Ishikawa (cell line): Measurements from ENCODE around the gene LDLRAP1.

Source experiments
- CEBPB ChIP-seq: IDR thresholded peaks from 2 replicates; pipeline ENCODE4 v1.6.1; 2012
- CREB1 ChIP-seq: IDR thresholded peaks from 2 replicates; pipeline ENCODE4 v1.6.1; 2012; ENCODE audit warnings: low read depth
- EGR1 ChIP-seq: IDR thresholded peaks from 2 replicates; pipeline ENCODE4 v1.6.1; 2012
- EP300 ChIP-seq: IDR thresholded peaks from 2 replicates; pipeline ENCODE4 v1.6.1; 2012; ENCODE audit warnings: borderline replicate concordance
- FOXM1 ChIP-seq: IDR thresholded peaks from 2 replicates; pipeline ENCODE4 v1.6.1; 2012; ENCODE audit warnings: low read depth, borderline replicate concordance
- NFIC ChIP-seq: IDR thresholded peaks from 2 replicates; pipeline ENCODE4 v1.6.1; 2012
- RAD21 ChIP-seq: IDR thresholded peaks from 2 replicates; pipeline ENCODE4 v1.6.1; 2012; ENCODE audit warnings: low read depth
- TAF1 ChIP-seq: IDR thresholded peaks from 2 replicates; pipeline ENCODE4 v1.6.1; 2012; ENCODE audit warnings: low read depth, mild to moderate bottlenecking
- TCF12 ChIP-seq: IDR thresholded peaks from 2 replicates; pipeline ENCODE4 v1.6.1; 2012; ENCODE audit warnings: low read depth
- TEAD4 ChIP-seq: IDR thresholded peaks from 2 replicates; pipeline ENCODE4 v1.6.1; 2012
- YY1 ChIP-seq: IDR thresholded peaks from 2 replicates; pipeline ENCODE4 v1.6.1; 2012; ENCODE audit warnings: low read depth
- ZBTB7A ChIP-seq: IDR thresholded peaks from 2 replicates; pipeline ENCODE4 v1.6.1; 2012; ENCODE audit warnings: low read depth
- TF ChIP-seq, protein P1 (sequence below): IDR thresholded peaks from 2 replicates; pipeline ENCODE4 v1.6.1; 2012
- TF ChIP-seq, protein P2 (sequence below): IDR thresholded peaks from 2 replicates; pipeline ENCODE4 v1.6.1; 2012
- TF ChIP-seq, protein P3 (sequence below): IDR thresholded peaks from 2 replicates; pipeline ENCODE4 v1.6.1; 2012; ENCODE audit warnings: low read depth, mild to moderate bottlenecking

The LDLRAP1 gene

DNA sequence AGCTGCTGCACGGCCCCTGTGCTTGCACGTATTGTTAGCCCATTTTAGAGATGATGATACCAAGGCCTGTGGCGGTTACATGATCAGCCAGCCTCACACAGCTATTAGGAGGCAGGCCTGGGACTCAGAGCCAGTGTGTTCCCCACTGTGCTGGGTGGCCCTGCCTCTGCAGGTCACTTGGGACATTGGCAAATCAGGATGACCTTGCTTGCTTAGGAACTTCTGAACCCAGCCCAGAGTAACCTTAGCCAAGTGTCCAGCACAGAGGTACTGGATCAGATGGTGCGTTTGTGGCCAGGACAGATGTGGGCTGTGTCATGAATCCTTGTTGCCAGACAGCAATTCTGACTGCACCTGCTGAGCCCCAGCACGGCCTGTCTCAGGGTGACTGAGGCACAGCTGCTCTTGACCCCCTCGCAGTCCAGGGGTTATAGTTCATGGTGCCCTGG, 28.1 kb downstream of the LDLRAP1 start:
- no peak for TF ChIP-seq RAD21
- TF ChIP-seq CEBPB: no peak
- TF ChIP-seq TAF1: no peak
- no peak for TF ChIP-seq ZBTB7A
- no peak for TF ChIP-seq EP300
- TF ChIP-seq NFIC: no peak
- no peak for TF ChIP-seq EGR1
- no peak for TF ChIP-seq CREB1
- TF ChIP-seq, protein P1, sequence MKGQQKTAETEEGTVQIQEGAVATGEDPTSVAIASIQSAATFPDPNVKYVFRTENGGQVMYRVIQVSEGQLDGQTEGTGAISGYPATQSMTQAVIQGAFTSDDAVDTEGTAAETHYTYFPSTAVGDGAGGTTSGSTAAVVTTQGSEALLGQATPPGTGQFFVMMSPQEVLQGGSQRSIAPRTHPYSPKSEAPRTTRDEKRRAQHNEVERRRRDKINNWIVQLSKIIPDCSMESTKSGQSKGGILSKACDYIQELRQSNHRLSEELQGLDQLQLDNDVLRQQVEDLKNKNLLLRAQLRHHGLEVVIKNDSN: no peak
- no peak for TF ChIP-seq TEAD4
- TF ChIP-seq, protein P2, sequence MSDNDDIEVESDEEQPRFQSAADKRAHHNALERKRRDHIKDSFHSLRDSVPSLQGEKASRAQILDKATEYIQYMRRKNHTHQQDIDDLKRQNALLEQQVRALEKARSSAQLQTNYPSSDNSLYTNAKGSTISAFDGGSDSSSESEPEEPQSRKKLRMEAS: no peak

DNA sequence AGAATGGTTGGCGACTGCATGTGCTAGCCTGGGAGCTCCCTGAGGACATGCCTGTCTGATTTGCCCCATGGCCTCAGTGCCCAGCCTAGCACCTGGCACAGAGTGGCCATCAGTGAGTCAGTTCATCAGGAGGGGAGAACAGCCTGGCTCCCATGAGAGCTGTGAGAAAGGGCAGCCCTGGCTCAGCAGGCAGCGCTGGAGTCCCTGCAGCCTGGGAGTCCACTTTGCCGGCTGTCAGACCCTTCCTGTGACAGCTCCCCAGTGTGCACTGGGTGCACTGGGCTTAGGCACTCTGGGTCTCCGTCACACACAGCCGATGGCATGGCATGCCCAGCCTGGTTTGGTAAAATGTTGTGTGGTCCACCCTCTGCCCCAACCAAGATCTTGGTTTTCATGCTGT, 28.7 kb downstream of the LDLRAP1 start:
- TF ChIP-seq FOXM1: no peak
- TF ChIP-seq TEAD4: no peak
- no peak for TF ChIP-seq CREB1
- TF ChIP-seq ZBTB7A: no peak
- no peak for TF ChIP-seq EP300
- TF ChIP-seq TCF12: no peak
- no peak for TF ChIP-seq TAF1
- TF ChIP-seq, protein P2: no peak
- TF ChIP-seq EGR1: no peak
- no peak for TF ChIP-seq RAD21
- TF ChIP-seq, protein P1: no peak
- TF ChIP-seq, protein P3, sequence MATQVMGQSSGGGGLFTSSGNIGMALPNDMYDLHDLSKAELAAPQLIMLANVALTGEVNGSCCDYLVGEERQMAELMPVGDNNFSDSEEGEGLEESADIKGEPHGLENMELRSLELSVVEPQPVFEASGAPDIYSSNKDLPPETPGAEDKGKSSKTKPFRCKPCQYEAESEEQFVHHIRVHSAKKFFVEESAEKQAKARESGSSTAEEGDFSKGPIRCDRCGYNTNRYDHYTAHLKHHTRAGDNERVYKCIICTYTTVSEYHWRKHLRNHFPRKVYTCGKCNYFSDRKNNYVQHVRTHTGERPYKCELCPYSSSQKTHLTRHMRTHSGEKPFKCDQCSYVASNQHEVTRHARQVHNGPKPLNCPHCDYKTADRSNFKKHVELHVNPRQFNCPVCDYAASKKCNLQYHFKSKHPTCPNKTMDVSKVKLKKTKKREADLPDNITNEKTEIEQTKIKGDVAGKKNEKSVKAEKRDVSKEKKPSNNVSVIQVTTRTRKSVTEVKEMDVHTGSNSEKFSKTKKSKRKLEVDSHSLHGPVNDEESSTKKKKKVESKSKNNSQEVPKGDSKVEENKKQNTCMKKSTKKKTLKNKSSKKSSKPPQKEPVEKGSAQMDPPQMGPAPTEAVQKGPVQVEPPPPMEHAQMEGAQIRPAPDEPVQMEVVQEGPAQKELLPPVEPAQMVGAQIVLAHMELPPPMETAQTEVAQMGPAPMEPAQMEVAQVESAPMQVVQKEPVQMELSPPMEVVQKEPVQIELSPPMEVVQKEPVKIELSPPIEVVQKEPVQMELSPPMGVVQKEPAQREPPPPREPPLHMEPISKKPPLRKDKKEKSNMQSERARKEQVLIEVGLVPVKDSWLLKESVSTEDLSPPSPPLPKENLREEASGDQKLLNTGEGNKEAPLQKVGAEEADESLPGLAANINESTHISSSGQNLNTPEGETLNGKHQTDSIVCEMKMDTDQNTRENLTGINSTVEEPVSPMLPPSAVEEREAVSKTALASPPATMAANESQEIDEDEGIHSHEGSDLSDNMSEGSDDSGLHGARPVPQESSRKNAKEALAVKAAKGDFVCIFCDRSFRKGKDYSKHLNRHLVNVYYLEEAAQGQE: no peak
- no peak for TF ChIP-seq NFIC
- no peak for TF ChIP-seq YY1

DNA sequence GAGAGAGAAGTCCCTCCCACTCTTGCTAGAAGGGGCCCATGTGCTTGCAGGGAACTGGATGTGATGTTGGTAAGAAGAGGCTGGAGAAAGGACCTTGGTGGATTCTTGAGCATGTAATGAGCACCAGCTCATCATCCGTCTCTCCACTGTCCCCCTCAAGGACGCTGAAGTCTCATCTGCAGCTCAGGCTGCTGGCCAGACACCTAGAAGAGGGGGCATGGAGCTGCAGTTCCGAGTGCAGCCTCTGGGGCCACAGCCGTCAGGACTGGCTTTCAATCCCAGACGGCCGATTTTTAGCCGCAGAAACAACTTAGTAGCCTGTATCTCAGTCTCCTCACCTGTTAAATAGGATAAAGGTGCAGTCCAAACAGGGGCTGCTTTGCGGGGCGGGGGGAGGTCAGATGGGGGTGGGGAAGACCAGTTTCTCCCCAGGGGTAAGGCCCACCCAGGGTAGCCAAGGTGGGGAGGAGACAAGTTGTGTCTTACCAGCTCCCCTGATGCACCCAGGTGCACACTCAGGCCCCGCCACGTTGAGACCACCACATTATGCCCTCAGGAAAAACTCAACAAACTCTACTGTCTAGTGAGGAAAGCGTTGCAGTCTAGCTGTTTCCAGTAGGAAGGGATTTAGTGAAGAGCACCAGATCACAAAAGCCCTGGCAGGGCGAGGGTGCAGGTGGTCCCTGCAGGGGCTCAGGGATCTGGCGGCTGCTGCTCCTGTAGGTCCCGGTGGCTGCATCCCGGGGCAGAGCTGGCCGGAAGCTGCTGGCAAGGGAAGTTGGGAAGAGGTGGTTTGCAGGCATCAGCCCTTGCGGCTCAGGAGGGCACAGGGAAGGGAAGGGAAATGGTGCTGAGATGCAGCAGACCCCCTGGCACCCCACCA, 29.5 kb downstream of the LDLRAP1 start:
- TF ChIP-seq, protein P3: no peak
- TF ChIP-seq YY1 (no peak), TCF12 (no peak), EGR1 (no peak), RAD21 (peak; percentile 43), CREB1 (no peak), EP300 (no peak)
- TF ChIP-seq, protein P2: no peak

DNA sequence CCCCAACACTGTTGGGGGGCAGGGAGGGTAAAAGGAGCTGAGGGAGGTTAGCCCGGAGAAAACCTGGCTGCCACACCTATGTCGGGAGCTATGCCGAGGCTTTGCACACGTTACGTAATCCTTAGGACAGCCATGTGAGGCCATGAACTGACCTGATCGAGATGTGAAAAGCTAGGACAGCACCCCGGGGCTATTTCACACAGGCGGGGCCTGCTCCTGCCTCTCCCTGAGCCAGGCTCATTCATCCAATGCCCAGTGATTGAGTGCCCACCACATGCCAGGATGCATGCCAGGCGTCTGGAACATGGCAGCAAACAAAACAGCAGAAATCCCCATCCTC, 30.2 kb downstream of the LDLRAP1 start:
- TF ChIP-seq RAD21: no peak
- TF ChIP-seq CEBPB: peak; percentile 25; the same call in 1 of the 2 replicates

DNA sequence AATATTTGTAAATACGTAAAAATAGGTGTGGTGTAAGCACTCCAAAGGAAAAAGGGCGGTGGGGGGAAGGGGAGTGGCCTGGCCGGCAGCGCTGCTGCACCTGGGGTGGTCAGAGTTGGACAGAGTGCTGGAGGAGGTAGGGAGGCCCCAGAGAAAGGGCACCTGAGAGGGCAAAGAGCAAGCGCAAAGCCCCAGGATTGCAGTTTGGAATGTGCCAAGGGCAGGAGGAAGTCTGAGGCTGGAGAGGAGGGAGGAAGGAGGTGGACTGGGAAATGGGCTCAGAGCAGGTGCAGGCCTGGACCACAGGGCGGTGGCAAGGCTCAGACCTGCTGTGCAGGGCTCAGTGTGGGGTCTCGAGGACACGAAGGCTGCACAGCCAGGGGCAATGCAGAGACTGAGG, 30.6 kb downstream of the LDLRAP1 start:
- TF ChIP-seq EGR1: no peak
- TF ChIP-seq TCF12: no peak
- TF ChIP-seq, protein P1: no peak
- no peak for TF ChIP-seq TAF1
- TF ChIP-seq, protein P2: no peak
- TF ChIP-seq, protein P3: no peak
- TF ChIP-seq NFIC: no peak
